GM21526 (cell line): ENCODE results near the gene SGK1.
"Not testable (repeated sequence)": the region's sequence is repeated elsewhere in the genome, so short reads cannot be mapped to it uniquely, and the experiment has no call there.

Experiments used
- ATAC-seq: cut with Tn5 transposase; IDR thresholded peaks from one replicate; pipeline ENCODE4 v1.9.1; 2021; ENCODE audit warnings: moderate library complexity; ENCODE audit not compliant: unreplicated experiment, low FRiP score

Gene SGK1

DNA sequence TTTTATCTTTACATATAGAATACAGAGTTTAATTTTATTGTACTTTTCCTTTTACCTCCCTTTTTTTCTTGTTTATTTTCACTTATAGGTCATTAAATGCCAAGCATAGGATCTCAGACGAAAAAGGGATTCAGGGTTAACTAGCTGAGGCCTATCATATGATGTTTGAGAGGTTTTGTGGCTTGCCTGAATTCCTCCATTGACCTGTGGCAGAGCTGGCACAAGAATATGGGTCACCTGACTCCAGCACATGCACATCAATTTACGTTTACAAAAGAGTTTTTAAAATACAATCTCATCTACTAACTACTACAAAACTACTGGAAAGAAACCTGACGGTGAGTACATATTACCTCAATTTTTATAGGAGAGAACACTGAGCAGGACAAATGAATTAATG, 60.4 kb downstream of the SGK1 start:
- no peak for ATAC-seq

- ATAC-seq: no peak
These were observed 61.0 kb downstream of the SGK1 start for GRCh38 chr6:134256862-134257261.

DNA sequence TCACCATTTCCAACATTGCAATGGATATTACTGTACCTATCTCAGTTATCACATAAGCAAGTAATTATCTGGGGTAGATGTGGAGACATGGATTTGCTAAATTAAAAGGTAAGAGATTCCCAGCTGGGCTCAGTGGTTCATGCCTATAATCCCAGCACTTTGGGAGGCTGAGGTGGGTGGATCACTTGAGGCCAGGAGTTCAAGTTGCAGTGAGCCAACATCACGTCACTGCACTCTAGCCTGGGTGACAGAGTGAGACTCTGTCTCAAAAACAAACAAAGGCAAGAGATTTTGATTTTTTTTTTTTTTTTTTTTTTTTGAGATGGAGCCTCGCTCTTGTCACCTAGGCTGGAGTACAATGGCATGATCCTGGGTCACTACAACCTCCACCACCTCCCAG, 62.6 kb downstream of the SGK1 start:
- not testable (repeated sequence) for ATAC-seq

- no peak for ATAC-seq
These were observed 63.8 kb downstream of the SGK1 start for GRCh38 chr6:134254118-134254517.

- ATAC-seq: no peak
These were observed 64.2 kb downstream of the SGK1 start for GRCh38 chr6:134253681-134254080.

DNA sequence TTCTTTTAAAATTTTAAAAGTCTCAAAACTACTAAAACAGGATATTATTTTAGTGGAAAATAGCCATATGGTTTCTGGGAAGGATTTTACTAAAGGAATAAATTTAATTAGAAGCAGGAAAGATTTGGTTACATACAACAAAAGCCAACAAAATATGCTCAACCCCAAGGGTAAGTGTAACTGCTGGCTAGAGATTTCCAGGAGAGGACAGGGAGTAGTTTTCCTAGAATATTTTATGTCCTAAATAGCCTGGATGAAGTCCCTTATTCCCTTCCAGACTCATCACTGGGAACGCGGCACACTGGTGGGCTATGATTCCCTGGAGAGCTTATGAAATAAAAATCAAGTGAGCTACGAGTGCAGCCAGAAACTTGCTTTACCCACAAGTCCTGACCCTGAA, 66.6 kb downstream of the SGK1 start:
- ATAC-seq: no peak

GRCh38 chr6:134250776-134251175, 67.1 kb downstream of the SGK1 start:
- no peak for ATAC-seq

GRCh38 chr6:134249759-134250602, 67.9 kb downstream of the SGK1 start:
- ATAC-seq: no peak

DNA sequence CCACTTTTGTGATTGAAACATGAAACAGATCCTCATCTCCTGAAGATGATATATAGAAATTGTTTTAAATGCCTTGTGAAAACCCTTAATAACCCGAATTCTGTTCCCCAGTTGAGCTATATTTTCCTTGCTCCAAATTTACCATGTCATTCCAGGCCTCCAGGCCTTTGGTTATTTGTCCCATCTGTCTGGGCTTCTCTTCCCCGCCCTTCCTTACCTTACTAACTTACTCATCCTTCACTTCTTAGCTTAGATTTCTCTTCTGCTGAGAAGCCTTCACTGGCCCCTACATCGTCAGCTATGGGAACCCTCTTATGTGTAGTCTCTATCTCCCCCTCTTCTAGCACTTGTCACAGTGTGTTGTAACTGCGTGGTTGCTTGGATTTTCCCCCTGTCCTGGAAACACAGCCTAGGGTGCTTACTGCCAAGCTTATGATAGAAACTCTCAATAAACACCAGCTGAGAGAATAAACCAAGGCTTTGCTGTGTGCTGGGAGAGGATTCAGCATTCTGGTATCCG, 68.6 kb downstream of the SGK1 start:
- ATAC-seq: no peak

DNA sequence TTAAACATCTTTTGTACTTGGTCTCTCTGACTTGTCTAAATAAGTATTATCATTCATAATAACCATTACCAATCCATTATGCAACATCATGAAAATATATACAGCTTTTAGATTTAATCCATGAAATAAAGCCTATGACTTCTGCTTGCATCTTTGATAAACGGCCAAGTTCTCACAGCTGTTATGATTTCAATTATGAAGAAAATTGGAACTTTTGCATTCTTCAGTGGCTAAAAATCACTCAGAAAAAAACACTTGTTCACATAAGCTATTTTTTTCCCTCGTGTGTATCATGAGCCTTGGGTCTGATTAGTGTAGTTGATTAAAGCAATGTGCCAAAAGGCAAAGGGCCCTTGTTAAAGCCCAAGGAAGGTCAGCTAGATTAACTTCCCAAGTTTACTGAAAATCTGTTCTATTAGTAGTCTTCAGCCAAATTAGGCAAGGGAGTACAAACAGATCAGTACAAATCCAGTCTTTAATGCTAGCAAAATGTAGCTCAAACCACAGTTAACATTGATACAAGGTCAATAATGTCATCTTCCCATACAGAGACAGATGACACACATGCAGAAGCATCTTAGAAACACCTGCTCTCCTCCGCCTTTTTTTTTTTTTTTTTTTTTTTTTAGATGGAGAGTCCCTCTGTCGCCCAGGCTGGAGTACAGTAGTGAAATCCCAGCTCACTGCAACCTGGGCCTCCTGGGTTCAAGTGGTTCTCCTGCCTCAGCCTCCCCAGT, 69.9 kb downstream of the SGK1 start:
- ATAC-seq: no peak

GRCh38 chr6:134247231-134247833, 70.6 kb downstream of the SGK1 start:
- peak; percentile 90 for ATAC-seq

DNA sequence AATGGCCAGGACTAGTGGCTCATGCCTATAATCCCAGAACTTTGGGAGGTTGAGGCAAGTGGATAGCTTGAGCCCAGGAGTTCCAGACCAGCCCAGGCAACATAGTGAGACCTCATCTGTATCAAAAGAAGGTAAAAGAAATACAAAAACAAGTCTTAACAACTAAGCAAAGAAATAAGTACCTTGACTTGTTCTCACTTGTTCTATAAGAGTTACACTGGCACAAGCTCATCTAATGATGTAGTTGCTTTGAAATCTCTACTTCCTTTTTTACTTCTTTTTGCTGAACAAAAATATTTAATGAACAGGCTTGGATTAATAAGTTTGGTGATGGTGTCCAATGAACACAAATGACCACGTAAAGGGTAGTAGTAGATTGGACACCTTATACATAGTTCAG, 72.2 kb downstream of the SGK1 start:
- no peak for ATAC-seq

- no peak for ATAC-seq
These were observed 72.9 kb downstream of the SGK1 start for GRCh38 chr6:134245041-134245440.

- ATAC-seq: no peak
These were observed 77.1 kb downstream of the SGK1 start for GRCh38 chr6:134240665-134241431.

- no peak for ATAC-seq
These were observed 78.7 kb downstream of the SGK1 start for GRCh38 chr6:134238960-134239795.

DNA sequence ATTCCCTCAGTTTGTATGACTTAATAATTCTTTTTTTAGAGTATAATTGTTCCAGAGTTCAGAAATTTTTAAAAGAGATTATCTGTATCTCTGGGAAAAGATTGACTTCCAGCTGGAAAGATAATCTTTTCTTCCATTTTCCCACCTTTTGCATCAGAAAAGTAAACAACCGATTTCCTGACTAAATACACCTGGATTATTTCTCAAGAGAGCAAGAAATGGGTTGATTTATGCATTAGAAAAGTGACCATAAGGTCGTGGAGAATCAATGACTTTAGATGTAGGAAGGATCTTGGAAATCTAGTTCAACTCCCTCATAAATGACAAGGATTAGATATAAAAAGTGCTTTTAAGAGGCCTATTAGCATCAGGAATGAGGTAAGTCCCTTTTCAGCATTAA, 79.9 kb downstream of the SGK1 start:
- ATAC-seq: no peak

- ATAC-seq: peak; percentile 90
These were observed 81.8 kb downstream of the SGK1 start for GRCh38 chr6:134235937-134236751.

DNA sequence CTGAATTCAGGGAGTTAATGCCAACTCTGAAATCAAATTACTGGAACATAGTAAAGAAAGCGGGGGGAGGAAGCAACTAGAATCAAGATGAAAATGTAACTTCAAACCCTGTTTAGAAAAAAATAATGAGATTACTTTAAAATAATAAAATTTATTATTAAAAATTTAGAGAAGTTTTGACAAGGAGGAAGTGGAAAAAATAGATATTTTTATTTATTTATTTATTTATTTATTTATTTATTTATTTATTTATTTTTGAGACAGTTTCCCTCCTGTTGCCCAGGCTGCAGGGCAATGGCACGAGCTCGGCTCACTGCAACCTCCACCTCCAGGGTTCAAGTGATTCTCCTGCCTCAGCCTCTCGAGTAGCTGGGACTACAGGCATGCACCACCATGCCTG, 82.6 kb downstream of the SGK1 start:
- not testable (repeated sequence) for ATAC-seq
